ENCODE results near the gene OGFR.

GRCh38 chr20:62759981-62760431 is 44.6 kb upstream of the OGFR start:
- TF ChIP-seq, protein P1, sequence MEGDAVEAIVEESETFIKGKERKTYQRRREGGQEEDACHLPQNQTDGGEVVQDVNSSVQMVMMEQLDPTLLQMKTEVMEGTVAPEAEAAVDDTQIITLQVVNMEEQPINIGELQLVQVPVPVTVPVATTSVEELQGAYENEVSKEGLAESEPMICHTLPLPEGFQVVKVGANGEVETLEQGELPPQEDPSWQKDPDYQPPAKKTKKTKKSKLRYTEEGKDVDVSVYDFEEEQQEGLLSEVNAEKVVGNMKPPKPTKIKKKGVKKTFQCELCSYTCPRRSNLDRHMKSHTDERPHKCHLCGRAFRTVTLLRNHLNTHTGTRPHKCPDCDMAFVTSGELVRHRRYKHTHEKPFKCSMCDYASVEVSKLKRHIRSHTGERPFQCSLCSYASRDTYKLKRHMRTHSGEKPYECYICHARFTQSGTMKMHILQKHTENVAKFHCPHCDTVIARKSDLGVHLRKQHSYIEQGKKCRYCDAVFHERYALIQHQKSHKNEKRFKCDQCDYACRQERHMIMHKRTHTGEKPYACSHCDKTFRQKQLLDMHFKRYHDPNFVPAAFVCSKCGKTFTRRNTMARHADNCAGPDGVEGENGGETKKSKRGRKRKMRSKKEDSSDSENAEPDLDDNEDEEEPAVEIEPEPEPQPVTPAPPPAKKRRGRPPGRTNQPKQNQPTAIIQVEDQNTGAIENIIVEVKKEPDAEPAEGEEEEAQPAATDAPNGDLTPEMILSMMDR (conservative IDR thresholded peaks at IDR 0.05; ENCODE audit: low read depth, low read length), result no peak
- no peak for TF ChIP-seq EZH2 (IDR thresholded peaks at IDR 0.05; ENCODE audit: borderline replicate concordance, low read depth, low read length, poor library complexity, severe bottlenecking)
